NOMO-1 (cell line): ENCODE data around the gene MOSPD3.
A peak's percentile ranks its signal among the peaks of the same experiment; 100 is the strongest.

Experiments used
- DNase-seq, 2 experiments: peaks; one replicate each; lab custom pipeline; 2025; ENCODE audit not compliant: unreplicated experiment in 2 of 2; lab: John Stamatoyannopoulos, UW

Gene MOSPD3

DNA sequence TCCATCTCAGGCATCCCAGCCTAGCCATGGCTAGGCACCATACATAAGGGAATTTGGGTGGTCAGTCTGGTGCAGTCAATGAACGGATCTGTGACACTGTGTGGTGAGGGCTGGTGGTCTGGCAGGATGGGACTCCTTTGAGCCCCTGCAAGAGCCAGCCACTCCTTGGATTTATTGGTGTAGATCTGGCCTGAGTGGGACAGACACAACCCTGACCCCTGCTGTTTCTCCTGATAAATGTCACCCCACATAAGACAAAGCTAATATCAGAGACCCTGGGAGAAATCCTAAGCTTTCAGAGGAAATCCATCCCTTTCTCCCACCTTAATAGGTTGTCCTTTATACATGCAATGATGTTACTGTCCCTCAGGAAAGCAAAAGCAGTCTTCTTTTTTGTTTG is 23.9 kb upstream of the MOSPD3 start:
- peak; percentile 30 to 40 for DNase-seq

DNA sequence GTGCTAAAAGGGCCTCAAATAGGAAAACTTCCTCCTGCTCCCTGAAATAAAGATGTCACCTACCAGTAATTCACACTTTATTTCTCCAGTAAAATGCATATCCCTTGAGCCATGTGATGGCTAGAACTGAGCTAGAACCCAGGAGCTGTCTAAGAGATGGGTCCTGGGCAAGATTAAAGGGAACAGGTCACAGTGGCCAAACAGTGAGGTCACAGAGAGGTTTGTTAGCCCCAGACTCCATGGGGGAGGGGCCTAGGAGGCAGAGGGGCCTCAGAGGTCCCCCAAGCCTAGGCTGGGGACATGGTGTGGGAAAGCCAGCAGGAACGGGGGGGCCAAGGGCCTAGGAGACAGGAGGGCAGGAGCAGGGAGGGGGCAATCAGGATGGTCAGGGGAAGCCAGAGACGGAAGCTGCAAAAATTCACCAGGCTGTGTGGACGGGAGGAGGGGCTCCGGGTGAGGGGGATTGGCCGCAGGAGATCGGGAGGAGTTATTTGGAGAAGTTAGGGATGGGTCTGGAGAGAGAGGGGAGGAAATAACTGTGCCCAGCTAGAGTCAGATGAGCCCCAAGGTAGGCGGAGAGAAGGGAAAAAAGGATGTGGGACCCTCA is 22.9 kb upstream of the MOSPD3 start:
- no peak for DNase-seq

- no peak for DNase-seq
These were observed 22.1 kb upstream of the MOSPD3 start for GRCh38 chr7:100590077-100590737.

DNA sequence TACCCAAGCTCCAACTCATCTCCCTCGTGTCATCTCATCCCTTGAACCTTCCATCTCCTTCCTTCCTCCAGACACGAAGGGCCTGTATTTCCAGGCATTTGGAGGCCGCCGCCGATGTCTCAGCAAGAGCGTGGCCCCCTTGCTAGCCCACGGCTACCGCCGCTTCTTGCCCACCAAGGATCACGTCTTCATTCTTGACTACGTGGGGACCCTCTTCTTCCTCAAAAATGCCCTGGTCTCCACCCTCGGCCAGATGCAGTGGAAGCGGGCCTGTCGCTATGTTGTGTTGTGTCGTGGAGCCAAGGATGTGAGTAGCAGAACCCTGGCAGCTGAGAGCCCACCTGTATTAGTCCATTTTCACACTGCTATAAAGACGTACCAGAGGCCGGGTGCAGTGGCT is 20.7 kb upstream of the MOSPD3 start:
- no peak for DNase-seq

DNA sequence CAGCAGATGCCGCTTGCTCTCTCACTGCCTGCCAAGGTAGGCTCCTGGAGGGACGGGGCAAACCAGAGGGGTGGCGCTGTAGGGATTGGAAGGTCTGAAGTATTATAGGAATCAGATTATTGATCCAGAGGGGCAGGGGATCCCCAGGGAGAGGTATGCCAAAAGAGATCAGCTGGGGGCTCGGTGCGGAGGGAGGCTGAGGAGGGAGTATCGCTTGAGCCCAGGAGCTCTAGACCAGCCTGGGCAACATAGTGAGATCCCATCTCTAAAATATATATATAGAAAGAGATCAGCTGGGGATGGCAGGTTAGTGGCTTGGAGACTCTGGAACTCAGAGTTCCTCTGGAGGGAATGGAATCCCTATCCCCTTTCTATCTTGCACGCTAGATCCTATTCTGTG is 17.2 kb upstream of the MOSPD3 start:
- no peak for DNase-seq

GRCh38 chr7:100598425-100598824 is 13.9 kb upstream of the MOSPD3 start:
- DNase-seq = no peak

- DNase-seq = no peak
These were observed 12.2 kb upstream of the MOSPD3 start for GRCh38 chr7:100599911-100600729.

DNA sequence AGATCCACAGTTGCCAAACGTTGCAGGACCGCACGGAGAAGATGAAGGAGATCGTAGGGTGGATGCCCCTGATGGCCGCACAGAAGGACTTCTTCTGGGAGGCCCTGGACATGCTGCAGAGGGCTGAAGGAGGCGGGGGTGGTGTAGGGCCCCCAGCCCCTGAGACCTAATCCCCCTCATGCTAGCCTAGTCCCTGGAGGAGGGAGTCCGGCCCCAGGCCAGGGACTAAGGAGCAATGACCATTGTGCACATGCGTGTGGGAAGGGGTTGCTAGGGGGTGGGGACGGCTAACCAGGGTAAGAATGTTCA is 11.7 kb upstream of the MOSPD3 start:
- DNase-seq = no peak

- DNase-seq = no peak
These were observed 9.2 kb upstream of the MOSPD3 start for GRCh38 chr7:100602889-100603725.

DNA sequence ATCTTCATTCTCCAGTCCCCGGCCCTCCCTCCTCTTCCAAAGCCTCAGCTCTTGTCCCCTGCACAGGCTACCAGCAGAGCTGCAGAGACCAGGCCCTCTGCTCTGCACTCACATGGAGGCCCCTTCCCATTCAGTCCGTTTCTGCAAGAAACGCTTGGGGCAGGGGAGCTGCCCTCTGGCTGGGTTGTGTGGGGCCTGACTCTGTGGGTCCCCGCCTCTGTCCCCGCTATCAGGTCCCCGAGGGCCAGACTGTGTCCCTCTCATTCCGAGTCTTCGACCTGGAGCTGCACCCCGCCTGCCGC is 8.7 kb upstream of the MOSPD3 start:
- peak in 1 of 2 experiments; percentile 8 for DNase-seq

- DNase-seq = peak; percentile 91
These were observed 8.0 kb upstream of the MOSPD3 start for GRCh38 chr7:100604028-100604975.

DNA sequence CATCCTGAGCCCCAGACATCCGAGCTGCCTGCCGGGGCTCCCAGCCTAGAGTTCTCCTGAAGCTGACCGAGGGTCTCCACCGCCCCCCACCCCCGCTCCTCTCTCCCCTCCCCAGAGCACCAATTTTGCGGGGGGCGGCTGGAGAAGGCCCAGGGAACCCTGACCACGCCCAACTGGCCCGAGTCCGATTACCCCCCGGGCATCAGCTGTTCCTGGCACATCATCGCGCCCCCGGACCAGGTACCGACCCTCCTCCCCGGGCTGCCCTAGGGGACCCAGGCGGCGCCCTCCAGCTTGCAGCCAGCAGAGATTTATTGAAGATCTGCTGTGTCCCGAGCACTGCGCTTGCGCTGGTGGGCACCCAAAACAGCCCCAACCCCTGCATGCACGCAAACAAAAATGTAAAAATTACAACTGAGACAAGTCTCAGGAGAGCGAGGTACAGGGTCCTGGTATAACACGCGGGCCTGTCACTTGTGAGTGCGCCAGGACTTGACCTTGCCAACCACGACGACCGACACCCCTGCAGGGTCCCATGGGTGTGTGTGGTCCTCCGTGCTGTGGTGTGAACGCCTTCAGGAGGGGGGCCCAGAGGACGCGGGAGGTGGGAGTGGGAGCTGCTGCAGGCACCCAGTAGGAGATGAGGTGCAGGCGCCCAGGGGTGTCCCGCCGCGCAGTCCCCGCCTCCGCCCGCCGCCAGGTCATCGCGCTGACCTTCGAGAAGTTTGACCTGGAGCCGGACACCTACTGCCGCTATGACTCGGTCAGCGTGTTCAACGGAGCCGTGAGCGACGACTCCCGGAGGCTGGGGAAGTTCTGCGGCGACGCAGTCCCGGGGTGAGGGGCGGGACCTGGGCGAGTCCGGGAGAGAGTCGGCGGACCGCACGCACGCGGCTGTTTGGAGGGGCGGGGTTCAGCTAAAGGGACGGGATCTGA is 7.1 kb upstream of the MOSPD3 start:
- DNase-seq = no peak

- DNase-seq = no peak
These were observed 6.0 kb upstream of the MOSPD3 start for GRCh38 chr7:100606313-100606712.

- DNase-seq = no peak
These were observed 5.2 kb upstream of the MOSPD3 start for GRCh38 chr7:100607111-100607510.

DNA sequence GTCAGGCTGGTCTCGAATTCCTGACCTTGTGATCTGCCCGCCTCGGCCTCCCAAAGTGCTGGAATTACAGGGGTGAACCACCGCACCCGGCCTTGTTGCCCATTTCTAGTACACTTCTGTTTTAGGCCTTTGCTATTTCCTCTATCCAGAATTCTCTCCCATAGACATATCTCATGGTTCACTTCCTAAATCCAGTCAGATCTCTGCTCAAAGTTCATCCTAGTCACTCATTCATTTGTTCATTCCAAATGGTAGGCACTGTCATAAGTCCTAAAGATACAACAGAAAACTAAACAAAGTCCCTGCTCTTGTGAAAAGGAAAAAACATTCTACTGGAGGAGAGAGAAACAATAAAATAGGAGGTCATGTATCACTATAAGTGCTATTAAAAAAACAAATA is 2.4 kb upstream of the MOSPD3 start:
- DNase-seq = no peak

DNA sequence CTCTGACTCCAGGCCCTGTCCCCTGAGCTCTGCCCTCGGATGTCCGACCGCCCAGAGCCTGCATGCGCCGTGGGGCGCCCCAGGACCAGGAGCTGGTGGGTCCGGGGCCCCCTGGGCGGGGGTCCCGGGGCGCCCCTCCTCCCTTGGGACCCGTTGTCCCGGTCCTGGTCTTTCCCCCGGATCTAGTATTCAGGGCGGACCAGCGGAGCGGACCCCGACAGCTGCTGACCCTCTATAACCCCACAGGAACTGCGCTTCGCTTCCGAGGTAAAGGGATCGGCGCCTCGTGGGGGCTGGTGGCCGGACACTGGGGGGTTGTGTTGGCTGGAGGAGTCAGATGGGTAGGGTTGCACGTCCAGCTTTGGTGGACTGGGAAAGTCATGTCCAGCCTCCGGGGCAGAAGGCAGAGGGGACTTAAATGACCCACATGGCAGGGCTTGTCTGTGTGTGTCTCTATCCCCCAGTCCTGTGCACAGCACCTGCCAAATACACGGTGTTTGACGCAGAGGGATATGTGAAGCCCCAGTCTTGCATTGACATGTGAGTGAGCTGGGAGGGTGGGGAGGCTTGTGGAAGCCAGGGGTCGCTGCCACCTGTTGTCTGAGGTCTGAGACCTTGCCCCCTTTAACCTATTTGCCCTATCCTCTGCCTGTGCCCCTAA is 520 bp downstream of the MOSPD3 start:
- DNase-seq = peak in 1 of 2 experiments; percentile 28

- DNase-seq = peak; percentile 46 to 86
These were observed 1.3 kb downstream of the MOSPD3 start for GRCh38 chr7:100613412-100614175.

DNA sequence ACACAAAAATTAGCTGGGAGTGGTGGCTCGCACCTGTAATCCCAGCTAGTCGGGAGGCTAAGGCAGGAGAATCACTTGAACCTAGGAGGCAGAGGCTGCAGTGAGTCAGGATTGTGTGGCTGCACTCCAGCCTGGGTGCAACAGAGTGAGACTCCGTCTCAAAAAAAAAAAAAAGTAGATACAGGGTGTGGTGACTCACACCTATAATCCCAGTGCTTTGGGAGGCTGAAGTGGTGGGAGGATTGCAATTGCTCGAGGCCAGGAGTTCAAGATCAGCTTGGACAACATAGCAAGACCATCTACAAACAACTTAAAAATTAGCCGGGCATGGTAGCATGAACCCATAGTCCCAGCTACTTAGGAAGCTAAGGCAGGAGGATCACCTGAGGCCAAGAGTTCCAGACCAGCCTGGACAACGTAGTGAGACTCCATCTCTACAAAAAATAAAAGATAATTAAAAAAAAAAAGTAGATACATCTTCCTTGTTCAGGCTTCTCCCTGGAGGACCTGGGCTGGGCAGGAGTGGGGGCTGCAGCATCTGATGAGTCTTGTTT is 2.0 kb downstream of the MOSPD3 start:
- DNase-seq = no peak
